Gastrocnemius medialis (tissue), 4 donors: ENCODE measurements around the gene HMGB2.

Source experiments
- POLR2A ChIP-seq, 2 donors: fragments of 450-650 bp; IDR thresholded peaks; one replicate each; pipeline ENCODE4 v1.6.1; 2017; ENCODE audit warnings: antibody characterized with exemption in 2 of 2, mild to moderate bottlenecking in 2 of 2, moderate library complexity in 2 of 2
- TF ChIP-seq, protein P1 (sequence below), 5 experiments: fragments of 450-650 bp in 3 of 5; fragments of 200-600 bp in 2 of 5; sonication (generic) in 2 of 5; IDR thresholded peaks in 4 of 5; conservative IDR thresholded peaks in 1 of 5; 1 replicate in 4 of 5; 2 replicates in 1 of 5; pipeline ENCODE4 v1.5.1; 2016 to 2019; ENCODE audit warnings: antibody characterized with exemption in 5 of 5, mild to moderate bottlenecking in 3 of 5, moderate library complexity in 3 of 5

DNA sequence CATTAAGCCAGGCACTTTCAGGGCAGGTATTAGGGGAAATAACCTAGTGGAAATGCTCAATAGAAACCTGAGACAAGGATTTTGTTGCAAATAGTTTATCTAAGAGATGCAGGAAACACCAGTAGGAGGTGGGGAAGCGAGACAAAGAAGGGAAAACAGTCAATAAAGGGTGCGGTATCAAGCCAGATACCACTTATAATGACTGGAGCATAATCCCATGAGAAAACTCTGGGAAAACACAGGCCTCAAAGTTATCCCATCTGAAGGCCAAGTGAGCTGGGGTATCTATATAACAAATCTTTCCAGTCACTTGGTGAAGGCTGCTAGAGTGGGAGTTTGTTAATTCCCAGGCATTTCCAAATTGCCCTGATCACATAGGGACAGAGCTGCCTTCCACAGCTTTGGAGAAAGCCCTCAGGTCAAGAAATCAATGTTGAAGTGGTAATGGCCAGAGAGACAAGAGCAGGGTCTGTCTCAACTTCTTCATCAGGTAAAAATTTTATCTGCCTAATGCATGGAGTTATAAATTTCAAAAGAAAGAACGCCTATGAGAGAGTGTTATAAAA lies 9.8 kb upstream of the HMGB2 start:
- no peak for TF ChIP-seq POLR2A (IDR thresholded peaks at IDR 0.05)
- TF ChIP-seq, protein P1, sequence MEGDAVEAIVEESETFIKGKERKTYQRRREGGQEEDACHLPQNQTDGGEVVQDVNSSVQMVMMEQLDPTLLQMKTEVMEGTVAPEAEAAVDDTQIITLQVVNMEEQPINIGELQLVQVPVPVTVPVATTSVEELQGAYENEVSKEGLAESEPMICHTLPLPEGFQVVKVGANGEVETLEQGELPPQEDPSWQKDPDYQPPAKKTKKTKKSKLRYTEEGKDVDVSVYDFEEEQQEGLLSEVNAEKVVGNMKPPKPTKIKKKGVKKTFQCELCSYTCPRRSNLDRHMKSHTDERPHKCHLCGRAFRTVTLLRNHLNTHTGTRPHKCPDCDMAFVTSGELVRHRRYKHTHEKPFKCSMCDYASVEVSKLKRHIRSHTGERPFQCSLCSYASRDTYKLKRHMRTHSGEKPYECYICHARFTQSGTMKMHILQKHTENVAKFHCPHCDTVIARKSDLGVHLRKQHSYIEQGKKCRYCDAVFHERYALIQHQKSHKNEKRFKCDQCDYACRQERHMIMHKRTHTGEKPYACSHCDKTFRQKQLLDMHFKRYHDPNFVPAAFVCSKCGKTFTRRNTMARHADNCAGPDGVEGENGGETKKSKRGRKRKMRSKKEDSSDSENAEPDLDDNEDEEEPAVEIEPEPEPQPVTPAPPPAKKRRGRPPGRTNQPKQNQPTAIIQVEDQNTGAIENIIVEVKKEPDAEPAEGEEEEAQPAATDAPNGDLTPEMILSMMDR (IDR thresholded peaks at IDR 0.05 in 4 of 5, conservative IDR thresholded peaks at IDR 0.05 in 1 of 5) = no peak
